ENCODE data around the gene MT1X. TPM values are rescaled to one million over a fixed set of nuclear protein-coding genes. Genes with fewer than 3 reads are reported as not detected.
A peak's percentile ranks its signal among the peaks of the same experiment; 100 is the strongest.

The MT1X gene
- total RNA-seq, 1 donor from 2014 or later, result 39.3 TPM

GRCh38 chr16:56636616-56637413 lies 45.5 kb upstream of the MT1X start:
- H3K36me3 Mint-ChIP-seq, result no peaks in the 10 kb centered on the region
- H3K9me3 Mint-ChIP-seq, result no peaks in the 10 kb centered on the region
- TF ChIP-seq CTCF (conservative IDR thresholded peaks at IDR 0.05), result no peak
- H3K4me1 Mint-ChIP-seq (ENCODE audit: unreplicated experiment), result peaks cover 9% of the 10 kb centered on the region
- no peak overlapping the region for H3K4me3 Mint-ChIP-seq
- peaks cover 96% of the 10 kb centered on the region for H3K27me3 Mint-ChIP-seq
- no peak for DNase-seq (ENCODE audit: extremely low spot score, unreplicated experiment)
- no peak overlapping the region for H3K27ac Mint-ChIP-seq

- H3K4me3 Mint-ChIP-seq, result peak within 1 kb of the TSS; percentile 81
- H3K9me3 Mint-ChIP-seq, result no peaks in the 10 kb centered on the region
- H3K4me1 Mint-ChIP-seq (ENCODE audit: unreplicated experiment), result peaks cover 5% of the 10 kb centered on the region
- peaks cover 97% of the 10 kb centered on the region for H3K27me3 Mint-ChIP-seq
- DNase-seq (ENCODE audit: extremely low spot score, unreplicated experiment), result no peak
- no peak within 1 kb of the TSS for H3K27ac Mint-ChIP-seq
- no peak for TF ChIP-seq CTCF (conservative IDR thresholded peaks at IDR 0.05)
- H3K36me3 Mint-ChIP-seq, result no peaks in the 10 kb centered on the region
Measured at GRCh38 chr16:56637814-56638750, 44.2 kb upstream of the MT1X start, which contains the start of gene MT1A. TSS of gene MT1A (plus strand) at chr16:56638666. CDS start at chr16:56638739, 73 bp downstream.

- Mint-ChIP-seq H3K4me1 (ENCODE audit: unreplicated experiment) (peaks cover 5% of the 10 kb centered on the region), H3K36me3 (no peaks in the 10 kb centered on the region), H3K4me3 (no peak overlapping the region), H3K9me3 (no peaks in the 10 kb centered on the region), H3K27me3 (peaks cover 95% of the 10 kb centered on the region), H3K27ac (no peak overlapping the region)
- no peak for TF ChIP-seq CTCF (conservative IDR thresholded peaks at IDR 0.05)
- DNase-seq (ENCODE audit: extremely low spot score, unreplicated experiment), result no peak
Measured at GRCh38 chr16:56639045-56639444, 43.2 kb upstream of the MT1X start.

GRCh38 chr16:56640076-56640475 lies 42.2 kb upstream of the MT1X start:
- H3K9me3 Mint-ChIP-seq, result no peaks in the 10 kb centered on the region
- no peaks in the 10 kb centered on the region for H3K36me3 Mint-ChIP-seq
- no peak overlapping the region for H3K27ac Mint-ChIP-seq

More at GRCh38 chr16:56640076-56640475, 42.2 kb upstream of the MT1X start:
- no peak for TF ChIP-seq CTCF (conservative IDR thresholded peaks at IDR 0.05)
- H3K4me1 Mint-ChIP-seq (ENCODE audit: unreplicated experiment), result peaks cover 5% of the 10 kb centered on the region
- H3K27me3 Mint-ChIP-seq, result peaks cover 95% of the 10 kb centered on the region
- no peak for DNase-seq (ENCODE audit: extremely low spot score, unreplicated experiment)
- no peak overlapping the region for H3K4me3 Mint-ChIP-seq

Data from type B pancreatic cell (in vitro differentiated cells).